Breast epithelium (tissue), 3 donors: Measurements from ENCODE around the gene CTF1.

Experiments used
- POLR2AphosphoS5 ChIP-seq, 3 donors: sonication (generic); formaldehyde crosslinking; IDR thresholded peaks; one replicate each; pipeline ENCODE4 v1.6.1; 2017; ENCODE audit warnings: antibody characterized with exemption in 3 of 3
- TF ChIP-seq, protein P1 (sequence below), 3 donors: fragments of 450-650 bp; IDR thresholded peaks; one replicate each; pipeline ENCODE4 v1.5.1; 2016 to 2017; ENCODE audit warnings: antibody characterized with exemption in 3 of 3, mild to moderate bottlenecking in 3 of 3, moderate library complexity in 3 of 3

DNA sequence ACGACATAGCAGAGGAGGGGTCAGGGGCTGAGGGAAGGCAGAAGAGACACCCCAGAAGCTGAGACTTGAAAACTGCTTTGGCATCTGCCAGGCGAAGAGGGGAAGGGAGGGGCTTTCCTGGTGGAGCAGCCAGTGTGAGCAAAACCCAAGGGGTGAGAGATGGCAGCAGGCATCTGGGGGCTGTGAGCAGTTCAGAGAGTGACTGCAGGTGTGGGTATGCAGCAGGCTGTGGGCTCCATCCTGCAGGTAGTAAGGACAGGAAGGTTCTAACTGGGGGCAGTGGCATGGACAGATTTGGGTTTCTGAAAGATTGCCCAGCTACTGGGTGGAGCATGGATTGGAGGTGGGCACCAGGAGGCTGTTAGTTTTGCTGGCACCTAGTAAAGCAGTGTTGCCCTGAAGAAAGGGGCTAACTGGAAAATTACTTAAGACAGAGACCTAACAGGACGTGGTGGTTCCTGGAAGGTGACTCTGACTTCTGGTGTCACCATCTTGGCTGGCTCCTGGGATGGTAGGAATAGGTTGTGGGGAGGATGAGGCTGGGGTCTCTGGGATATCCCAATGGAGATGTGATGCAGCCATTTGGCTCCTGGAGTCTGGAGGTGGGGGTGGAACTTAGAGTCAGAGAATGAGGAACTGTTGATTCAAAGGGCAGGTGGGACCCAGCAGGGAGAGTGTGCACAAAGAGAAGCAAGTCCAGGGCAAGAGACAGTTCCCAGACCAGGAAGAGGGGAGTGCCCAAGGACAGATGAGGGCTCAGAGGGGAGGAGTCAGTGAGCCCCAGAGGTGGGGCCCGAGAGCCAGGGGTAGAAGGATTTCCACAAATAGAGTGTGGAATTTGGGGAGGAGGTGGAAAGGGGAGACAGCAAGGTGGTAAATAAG, 13.7 kb upstream of the CTF1 start:
- TF ChIP-seq POLR2AphosphoS5 (IDR thresholded peaks at IDR 0.05) = no peak
- TF ChIP-seq, protein P1, sequence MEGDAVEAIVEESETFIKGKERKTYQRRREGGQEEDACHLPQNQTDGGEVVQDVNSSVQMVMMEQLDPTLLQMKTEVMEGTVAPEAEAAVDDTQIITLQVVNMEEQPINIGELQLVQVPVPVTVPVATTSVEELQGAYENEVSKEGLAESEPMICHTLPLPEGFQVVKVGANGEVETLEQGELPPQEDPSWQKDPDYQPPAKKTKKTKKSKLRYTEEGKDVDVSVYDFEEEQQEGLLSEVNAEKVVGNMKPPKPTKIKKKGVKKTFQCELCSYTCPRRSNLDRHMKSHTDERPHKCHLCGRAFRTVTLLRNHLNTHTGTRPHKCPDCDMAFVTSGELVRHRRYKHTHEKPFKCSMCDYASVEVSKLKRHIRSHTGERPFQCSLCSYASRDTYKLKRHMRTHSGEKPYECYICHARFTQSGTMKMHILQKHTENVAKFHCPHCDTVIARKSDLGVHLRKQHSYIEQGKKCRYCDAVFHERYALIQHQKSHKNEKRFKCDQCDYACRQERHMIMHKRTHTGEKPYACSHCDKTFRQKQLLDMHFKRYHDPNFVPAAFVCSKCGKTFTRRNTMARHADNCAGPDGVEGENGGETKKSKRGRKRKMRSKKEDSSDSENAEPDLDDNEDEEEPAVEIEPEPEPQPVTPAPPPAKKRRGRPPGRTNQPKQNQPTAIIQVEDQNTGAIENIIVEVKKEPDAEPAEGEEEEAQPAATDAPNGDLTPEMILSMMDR (IDR thresholded peaks at IDR 0.05) = no peak
